Stimulated activated CD8-positive, alpha-beta memory T cell treated with anti-CD3 and anti-CD28 coated beads, Interleukin-4, amount 100 ng/mL, for 24 hours (primary cell): Measurements from ENCODE around the gene DYNLT2B.
A peak's percentile ranks its signal among the peaks of the same experiment; 100 is the strongest.
"Not testable (repeated sequence)": the region's sequence is repeated elsewhere in the genome, so short reads cannot be mapped to it uniquely, and the experiment has no call there.

Source experiments
- DNase-seq: peaks from one replicate; pipeline ENCODE4 v3.0.0-alpha.2; 2020; ENCODE audit warnings: low read depth

Gene DYNLT2B

DNA sequence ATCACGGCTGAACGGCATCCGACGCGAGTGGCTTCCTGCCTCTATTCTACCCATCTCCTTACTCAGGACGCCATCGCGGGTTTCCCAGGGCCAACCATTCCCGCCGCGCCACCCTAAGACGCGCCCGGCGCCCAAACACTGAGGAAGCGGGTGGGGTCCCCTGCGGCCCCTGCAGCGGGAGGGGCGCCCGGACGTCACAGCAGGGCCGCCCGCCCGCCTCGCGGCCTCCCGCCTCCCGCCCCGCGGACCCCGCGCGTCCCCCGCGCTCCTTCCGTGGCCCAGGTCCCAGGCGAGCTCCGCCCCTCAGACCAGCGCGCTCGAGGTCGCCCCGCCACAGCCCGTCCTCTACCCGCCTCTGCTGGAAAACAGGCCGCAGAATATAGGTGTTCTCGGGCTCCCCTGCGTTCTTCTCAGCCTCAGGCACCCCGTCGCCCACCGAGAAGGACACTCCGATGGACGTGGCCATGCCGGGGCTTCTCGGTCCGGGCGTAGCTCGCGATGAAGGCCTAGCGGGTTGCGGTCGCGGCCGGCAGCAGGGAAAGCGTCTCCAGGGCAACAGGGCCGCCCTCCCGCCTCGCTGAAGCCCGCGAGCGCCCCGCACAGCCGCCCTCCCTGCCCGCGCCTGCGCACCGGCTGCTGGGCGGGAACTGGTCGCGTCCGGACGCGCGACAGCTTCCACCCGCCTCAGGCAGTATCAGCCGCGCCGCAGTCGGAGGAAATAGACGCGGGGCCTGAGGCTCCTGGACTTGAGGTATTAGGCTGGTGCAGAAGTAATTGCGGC lies at the start of gene DYNLT2B:
TSS of gene DYNLT2B (minus strand) at position 554 of the 781 bp plus-strand sequence. CDS start at position 466, 88 bp downstream.
- peak; percentile 84 for DNase-seq

- DNase-seq, result no peak
Measured at GRCh38 chr3:196365736-196366135, 47.7 kb upstream of the DYNLT2B start.

DNA sequence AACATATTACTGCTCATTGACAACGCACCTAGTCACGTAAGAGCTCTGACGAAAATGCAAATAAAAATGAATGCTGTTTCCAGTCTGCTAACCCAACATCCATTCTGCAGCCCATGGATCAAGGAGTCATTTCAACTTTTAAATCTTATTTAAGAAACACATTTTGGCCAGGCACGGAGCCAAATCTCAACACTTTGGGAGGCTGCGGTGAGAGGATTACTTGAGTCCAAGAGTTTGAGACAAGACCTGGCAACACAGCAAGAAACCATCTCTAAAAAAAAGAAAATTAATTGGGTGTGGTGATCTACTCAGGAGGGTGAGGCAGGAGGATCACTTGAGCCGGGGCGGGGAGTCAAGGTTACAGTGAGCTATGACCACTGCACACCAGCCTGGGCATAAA lies 42.5 kb upstream of the DYNLT2B start:
- DNase-seq, result no peak

- not testable (repeated sequence) for DNase-seq
Measured at GRCh38 chr3:196358540-196358939, 40.5 kb upstream of the DYNLT2B start.

DNA sequence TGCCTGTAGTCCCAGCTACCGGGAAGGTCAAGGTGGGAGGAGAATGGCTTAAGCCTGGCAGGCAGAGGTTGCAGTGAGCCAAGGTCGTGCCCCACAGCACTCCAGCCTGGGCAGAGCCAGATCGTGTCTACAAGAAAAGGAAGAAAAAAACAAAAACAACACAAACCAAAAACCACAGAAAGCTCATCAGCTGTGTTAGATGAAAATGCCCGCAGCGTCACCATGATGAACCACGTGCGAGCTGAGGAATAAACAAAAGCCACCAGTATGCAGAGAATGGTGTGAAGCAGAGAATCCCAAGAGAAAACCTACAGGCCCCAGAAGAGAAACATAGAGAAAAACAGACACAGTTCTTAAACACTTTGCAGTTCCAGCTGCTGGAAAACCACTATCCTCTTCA lies 39.9 kb upstream of the DYNLT2B start:
- no peak for DNase-seq

DNA sequence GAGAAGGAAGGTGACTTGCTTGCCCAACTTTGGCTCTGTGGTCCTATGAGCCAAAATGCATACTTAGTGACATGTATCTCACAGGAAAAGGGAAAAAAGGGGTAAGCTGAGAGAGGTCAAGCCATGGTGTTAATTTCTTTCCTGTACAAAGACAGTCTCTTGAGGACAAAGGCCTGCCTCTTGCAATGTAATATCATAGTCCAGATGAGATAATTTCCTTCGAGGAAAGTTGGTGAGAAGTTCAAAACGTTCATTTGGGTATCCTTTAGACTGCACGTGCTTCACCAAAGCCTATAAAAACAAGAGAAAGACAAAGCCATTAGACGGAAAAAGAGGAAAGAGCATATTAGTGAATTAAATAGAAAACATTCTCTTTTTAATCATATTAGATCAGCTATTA lies 38.5 kb upstream of the DYNLT2B start:
- no peak for DNase-seq

- DNase-seq, result no peak
Measured at GRCh38 chr3:196355668-196356067, 37.6 kb upstream of the DYNLT2B start.

DNA sequence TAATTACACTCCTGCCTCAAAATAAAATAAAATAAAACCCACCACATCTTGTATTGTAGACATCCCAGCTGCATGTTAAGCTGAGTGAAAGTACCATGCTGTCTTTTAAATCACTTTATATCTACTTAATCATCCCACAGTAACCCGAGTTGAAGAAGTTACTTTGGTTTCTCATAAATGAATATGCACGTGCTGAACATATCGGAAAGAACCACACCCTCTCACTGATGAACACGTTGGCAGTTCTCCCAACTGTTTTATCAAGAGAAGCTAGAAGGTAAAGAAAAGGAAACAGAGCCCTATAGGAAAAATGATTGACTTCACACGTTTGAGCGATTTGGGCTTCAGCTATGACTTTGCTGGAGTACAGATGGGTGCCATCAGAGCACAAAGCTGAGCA lies 36.1 kb upstream of the DYNLT2B start:
- DNase-seq, result no peak

DNA sequence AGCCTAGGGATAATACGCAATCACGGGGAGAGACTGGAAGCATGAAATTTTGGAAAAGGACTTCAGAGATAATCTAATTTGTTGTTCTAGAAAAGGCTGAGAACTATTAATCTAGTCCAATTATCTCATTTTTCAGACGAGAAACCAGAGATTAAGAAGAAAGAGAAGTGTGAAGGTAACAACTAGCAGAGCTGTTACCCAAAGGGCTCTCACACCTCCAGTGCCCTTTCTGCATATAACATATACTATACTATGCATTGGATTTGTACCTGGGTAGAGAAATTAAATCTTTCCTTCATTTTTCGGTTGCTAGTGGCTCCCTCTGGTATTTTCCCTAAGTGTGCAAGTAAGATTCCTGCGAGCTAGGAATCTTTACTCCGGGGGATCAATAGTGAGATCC lies 33.5 kb upstream of the DYNLT2B start:
- DNase-seq, result no peak

DNA sequence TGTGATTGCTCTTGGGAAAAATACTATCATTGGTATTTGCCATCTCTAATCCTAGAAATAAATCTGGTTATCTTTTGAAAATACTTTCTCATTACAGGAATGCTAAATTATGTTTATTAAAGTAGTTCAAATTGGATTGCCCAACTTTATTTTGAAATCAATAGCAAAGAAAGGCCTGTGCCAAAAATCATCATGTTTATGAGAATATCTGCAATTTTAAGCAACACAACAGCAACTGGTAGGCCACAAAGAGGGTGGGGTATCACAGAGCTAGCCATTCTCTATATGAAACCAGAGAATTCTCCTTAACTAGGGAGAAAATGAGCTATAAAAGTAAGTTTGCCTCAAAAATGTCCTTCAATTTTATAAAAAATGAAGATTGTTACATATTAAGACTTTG lies 32.0 kb upstream of the DYNLT2B start:
- no peak for DNase-seq

GRCh38 chr3:196348698-196349097 lies 30.7 kb upstream of the DYNLT2B start:
- no peak for DNase-seq

- DNase-seq, result no peak
Measured at GRCh38 chr3:196344663-196345062, 26.6 kb upstream of the DYNLT2B start.

DNA sequence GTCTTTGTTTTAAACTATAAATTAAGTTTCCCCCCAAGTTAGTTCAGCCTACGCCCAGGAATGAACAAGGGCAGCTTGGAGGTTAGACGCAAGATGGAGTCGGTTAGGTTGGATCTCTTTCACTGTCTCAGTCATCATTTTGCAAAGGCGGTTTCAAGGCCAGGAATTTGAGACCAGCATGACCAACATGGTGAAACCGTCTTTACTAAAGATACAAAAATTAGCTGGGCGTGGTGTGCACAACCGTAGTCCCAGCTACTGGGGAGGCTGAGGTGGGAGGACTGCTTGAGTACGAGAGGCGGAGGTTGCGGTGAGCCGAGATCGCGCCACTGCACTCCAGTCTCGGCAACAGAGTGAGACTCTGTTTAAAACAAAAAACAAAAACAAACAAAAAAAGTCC lies 25.9 kb upstream of the DYNLT2B start:
- DNase-seq, result not testable (repeated sequence)

- no peak for DNase-seq
Measured at GRCh38 chr3:196341137-196341536, 23.1 kb upstream of the DYNLT2B start.

DNA sequence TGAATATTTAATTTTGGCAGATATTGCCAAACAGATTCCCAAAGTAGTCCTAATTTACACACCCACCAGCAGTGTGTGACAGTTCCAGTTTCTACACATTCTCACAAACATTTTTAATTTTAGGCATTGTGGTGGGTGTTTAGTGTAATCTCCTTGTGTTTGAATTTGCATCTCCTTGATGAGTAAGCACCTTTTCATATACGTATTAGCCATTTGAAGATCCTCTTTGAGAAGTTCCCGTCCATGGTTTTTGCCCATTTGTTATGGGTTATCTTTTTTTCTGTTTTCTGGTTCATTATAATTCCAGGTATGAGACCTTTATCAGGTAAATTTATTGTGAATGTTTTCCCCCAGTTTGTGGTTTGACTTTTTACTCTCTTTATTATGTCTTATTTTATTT lies 22.4 kb upstream of the DYNLT2B start:
- DNase-seq, result no peak

DNA sequence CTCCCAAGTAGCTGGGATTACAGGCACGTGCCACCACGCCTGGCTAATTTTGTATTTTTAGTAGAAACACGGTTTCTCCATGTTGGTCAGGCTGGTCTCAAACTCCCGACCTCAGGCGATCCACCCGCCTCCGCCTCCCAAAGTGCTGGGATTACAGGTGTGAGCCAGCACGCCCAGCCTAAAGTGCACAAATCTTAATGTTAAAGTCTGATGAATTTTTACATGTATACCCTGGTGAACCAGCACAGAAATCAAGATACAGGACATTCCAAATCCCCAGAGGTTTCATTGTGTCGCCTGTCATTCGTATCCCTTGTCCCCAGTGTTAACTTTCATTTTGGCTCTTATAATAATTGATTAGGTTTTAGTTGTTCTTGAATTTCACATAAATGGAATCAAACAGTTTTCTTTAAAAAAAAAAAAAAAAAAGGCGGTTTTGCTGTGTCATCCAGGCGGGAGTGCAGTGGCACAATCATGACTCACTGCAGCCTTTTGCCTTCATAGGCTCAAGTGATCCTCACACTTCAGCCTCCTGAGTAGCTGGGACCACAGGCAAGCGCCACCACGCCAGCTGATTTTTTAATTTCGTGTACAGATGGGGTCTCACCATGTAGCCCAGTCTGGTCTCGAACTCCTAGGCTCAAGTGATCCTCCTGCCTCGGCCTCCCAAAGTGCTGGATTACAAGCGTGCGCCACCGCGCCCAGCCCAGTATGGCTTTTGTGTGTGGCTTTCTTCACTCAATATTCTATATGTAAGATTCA lies 21.6 kb upstream of the DYNLT2B start:
- DNase-seq, result no peak

DNA sequence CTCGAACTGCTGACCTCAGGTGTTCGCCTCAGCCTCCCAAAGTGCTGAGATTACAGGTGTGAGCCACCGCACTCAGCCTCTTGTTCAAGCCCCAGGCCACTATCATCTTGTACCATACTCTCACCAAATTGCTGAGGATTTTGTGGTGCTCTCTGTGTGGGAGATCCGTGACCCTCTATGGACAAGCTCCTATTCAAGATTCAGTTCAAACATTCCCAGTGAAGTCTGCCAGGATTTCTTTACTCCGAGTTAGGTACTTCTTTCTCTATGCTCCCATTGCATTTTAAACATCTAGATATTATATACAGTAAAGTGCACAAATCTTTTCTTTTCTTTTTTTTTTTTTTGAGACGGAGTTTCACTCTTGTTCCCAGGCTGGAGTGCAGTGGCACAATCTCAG lies 21.0 kb upstream of the DYNLT2B start:
- no peak for DNase-seq

DNA sequence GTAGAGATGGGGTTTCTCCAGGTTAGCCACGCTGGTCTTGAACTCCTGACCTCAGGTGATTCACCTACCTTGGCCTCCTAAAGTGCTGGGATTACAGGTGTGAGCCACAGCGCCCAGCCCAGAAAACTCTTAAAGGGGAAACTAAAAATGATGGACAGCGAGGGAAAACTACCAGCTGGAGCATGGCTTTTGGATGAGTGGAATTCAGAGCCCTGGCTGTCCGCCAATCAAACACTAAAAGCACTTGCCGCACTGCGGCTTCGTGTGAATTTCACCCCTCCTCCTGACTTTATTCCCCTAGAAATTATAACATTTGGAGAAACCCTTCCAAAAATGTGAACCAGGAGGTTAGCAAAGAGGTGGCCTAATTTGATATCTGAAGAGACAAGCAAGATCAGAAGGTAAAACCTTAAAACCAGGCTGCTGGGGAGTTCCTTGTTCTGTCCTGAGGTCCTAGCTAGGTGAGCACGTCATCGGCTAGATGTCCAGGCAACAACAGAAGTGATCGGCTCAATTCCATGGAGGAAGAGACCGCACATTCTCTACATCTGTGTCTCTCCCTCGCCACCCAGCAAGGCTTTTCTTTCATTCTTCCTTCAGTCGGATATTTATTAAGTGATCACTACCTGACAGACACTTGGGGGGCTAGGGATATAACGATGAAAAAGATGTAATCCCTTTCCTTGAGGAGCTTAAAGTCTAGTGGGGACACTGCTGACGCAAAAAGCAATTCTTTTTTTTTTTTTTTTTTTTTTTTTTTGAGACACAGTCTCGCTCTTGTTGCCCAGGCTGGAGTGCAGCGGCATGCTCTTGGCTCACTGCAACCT lies 18.5 kb upstream of the DYNLT2B start:
- DNase-seq, result no peak

- DNase-seq, result no peak
Measured at GRCh38 chr3:196335503-196335948, 17.5 kb upstream of the DYNLT2B start.

- DNase-seq, result no peak
Measured at GRCh38 chr3:196334982-196335381, 16.9 kb upstream of the DYNLT2B start.

DNA sequence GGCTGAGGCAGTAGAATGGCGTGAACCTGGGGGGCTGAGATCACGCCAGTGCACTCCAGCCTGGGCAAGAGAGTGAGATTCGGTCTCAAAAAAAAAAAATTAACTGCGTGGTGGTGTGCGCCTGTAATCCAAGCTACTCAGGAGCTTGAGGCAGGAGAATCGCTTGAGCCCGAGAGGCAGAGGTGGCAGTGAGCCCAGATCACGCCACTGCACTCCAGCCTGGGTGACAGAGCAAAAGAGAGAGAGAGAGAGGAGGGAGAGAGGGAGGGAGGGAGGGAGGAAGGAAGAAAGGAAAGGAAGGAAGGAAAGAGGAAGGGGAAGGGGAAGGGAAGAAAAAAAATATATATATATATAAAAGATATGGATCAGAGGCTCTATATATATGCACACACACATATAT lies 14.1 kb upstream of the DYNLT2B start:
- no peak for DNase-seq

DNA sequence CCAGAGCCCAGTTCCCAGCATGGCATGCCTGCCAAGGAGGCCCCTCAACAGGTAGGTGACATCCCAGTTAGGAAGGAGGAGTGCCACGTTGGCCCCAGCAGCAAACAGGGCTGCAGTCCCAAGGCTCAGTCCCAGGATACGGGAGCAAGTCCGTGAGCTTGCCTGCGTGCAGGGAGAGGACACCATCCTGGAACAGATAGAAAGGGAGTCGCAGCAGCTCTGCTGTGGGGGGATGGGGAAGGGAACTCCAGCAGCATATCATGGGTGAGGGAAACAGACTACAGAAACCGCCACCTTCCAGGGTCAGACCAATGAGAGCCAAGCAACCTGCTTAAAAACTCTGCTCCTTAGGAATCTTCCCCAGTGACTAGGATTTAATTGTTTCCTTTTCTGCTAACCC lies 9.4 kb upstream of the DYNLT2B start:
- DNase-seq, result no peak

DNA sequence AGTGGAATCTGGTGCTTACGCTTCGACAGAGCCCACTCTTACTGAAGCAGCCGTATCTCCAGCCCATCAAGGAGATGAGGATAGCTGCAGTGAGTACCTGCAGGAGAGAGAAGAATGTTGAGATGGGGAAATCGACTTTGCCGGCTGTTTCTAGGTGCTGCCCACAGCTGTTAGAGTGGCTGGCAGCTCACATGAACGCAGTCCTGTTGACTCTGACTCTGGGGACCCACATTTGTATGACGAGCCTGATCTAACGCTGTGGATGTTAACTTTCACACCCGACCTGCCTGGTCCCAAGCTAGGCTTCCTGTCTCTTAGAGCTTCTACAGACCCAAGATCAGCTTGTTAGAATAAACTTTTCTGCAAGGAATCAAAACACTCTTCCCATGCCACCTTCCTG lies 8.9 kb upstream of the DYNLT2B start:
- DNase-seq, result no peak
